ENCODE measurements around the gene RAD17.

- TF ChIP-seq, protein P1, sequence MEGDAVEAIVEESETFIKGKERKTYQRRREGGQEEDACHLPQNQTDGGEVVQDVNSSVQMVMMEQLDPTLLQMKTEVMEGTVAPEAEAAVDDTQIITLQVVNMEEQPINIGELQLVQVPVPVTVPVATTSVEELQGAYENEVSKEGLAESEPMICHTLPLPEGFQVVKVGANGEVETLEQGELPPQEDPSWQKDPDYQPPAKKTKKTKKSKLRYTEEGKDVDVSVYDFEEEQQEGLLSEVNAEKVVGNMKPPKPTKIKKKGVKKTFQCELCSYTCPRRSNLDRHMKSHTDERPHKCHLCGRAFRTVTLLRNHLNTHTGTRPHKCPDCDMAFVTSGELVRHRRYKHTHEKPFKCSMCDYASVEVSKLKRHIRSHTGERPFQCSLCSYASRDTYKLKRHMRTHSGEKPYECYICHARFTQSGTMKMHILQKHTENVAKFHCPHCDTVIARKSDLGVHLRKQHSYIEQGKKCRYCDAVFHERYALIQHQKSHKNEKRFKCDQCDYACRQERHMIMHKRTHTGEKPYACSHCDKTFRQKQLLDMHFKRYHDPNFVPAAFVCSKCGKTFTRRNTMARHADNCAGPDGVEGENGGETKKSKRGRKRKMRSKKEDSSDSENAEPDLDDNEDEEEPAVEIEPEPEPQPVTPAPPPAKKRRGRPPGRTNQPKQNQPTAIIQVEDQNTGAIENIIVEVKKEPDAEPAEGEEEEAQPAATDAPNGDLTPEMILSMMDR (IDR thresholded peaks at IDR 0.05), result no peak
- no peak for TF ChIP-seq ZFX (IDR thresholded peaks at IDR 0.05; ENCODE audit: borderline replicate concordance)
Observed at GRCh38 chr5:69331528-69332445, 37.8 kb upstream of the RAD17 start.

All from 22Rv1 (cell line).